GM19463 (cell line): ENCODE results near the gene FGF23.
"Not testable (repeated sequence)": the region's sequence is repeated elsewhere in the genome, so short reads cannot be mapped to it uniquely, and the experiment has no call there.

Experiments used
- ATAC-seq: cut with Tn5 transposase; IDR thresholded peaks from one replicate; pipeline ENCODE4 v1.9.1; 2021; ENCODE audit warnings: mild to moderate bottlenecking, moderate library complexity; ENCODE audit not compliant: unreplicated experiment

FGF23 gene

DNA sequence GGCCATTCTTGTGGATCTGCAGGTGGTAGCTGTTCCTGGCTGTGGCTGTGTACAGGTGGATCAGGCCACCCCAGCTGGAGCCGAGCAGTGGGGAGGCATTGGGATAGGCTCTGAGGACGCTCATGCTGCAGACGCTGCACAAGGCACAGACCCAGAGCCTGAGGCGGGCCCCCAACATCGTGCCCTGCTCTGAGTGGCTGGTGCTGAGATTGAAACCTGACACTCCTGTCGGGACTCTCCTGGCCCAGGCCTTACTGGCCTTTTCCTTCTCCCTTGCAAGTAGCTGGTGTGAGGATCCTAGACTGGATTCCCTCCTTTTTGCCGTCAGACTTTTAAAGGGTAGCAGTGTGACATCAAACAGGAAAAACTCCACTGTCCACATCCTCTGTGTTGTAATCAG is at the start of gene FGF23:
FGF23 (minus strand) TSS at position 308 of the 400 bp plus-strand sequence; CDS start at position 178, 130 bp downstream.
- ATAC-seq, result no peak

- ATAC-seq, result no peak
These were observed 44.9 kb upstream of the FGF23 start for GRCh38 chr12:4424422-4424821.

DNA sequence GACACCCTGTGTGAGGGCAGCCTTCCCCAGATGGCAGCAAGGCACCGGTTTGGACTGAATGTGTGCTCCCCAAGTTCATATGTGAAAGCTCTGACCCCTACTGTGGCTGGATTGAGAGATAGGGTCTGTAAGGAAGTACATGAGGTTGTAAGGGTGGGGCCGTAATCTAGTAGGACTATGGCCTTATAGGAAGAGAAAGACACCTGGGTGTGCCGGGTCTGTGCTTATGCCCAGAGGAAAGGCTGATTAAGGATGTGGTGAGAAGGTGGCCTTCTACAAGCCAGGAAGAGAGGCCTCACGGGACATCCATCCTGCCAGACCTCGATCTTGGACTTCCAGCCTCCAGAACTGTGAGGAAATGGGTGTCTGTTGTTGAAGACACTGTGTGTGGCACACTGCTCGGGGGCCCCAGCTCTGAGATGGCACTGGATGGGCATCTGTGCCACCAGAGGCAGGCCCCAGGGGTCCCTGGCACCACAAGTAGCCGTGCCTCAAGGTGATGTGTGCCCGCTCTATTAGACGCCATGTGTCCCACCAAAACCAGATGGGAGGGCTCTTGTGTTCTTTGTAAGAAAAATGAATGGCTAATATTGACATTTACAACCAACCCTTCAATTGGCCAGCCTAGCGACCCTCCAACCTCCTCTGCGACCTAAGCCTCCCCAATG is 44.1 kb upstream of the FGF23 start:
- no peak for ATAC-seq

DNA sequence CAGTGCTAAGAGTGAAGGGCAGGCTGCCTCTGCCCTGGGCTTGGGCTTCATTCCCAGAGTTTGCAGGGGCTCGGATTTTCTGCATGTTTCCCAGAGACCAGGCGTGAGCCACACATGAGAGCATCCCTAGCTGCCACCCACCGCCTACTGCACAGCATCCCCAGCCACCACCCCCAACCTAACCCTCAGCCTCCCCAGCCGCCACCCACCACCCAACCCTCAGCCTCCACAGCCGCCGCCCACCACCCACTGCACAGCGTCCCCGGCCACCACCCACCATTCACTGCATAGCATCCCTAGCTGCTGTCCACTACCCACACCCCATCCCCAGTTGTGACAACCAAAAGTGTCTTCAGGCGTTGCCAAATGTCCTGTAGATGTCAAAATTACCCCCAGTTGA is 43.5 kb upstream of the FGF23 start:
- ATAC-seq, result no peak

- ATAC-seq, result no peak
These were observed 42.1 kb upstream of the FGF23 start for GRCh38 chr12:4421590-4422031.

GRCh38 chr12:4420138-4420670 is 40.7 kb upstream of the FGF23 start:
- ATAC-seq, result no peak

- no peak for ATAC-seq
These were observed 39.4 kb upstream of the FGF23 start for GRCh38 chr12:4418913-4419312.

GRCh38 chr12:4417936-4418335 is 38.4 kb upstream of the FGF23 start:
- no peak for ATAC-seq

GRCh38 chr12:4417455-4417854 is 37.9 kb upstream of the FGF23 start:
- ATAC-seq, result no peak

GRCh38 chr12:4416276-4416675 is 36.8 kb upstream of the FGF23 start:
- ATAC-seq, result no peak

- ATAC-seq, result no peak
These were observed 33.0 kb upstream of the FGF23 start for GRCh38 chr12:4412465-4412864.

GRCh38 chr12:4412056-4412455 is 32.5 kb upstream of the FGF23 start:
- ATAC-seq, result no peak

DNA sequence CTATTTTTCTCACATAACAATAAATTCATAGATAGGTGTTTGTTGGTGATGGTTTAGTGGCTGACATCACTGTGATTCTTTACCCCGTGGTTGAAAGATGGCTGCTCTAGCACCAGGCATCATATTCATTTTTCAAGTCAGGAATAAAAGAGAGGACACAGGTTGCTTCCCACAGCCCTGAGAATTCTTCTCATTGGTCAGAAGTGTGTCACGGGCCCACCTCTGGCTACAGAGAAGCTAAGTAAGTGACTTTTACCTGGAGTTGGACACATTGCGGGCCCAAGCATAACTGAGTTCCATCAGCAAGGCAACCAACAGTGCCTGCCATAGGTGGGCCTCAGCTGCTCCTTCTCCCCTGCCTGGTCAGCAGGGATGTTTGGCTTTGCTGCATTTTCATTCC is 27.6 kb upstream of the FGF23 start:
- ATAC-seq, result no peak

DNA sequence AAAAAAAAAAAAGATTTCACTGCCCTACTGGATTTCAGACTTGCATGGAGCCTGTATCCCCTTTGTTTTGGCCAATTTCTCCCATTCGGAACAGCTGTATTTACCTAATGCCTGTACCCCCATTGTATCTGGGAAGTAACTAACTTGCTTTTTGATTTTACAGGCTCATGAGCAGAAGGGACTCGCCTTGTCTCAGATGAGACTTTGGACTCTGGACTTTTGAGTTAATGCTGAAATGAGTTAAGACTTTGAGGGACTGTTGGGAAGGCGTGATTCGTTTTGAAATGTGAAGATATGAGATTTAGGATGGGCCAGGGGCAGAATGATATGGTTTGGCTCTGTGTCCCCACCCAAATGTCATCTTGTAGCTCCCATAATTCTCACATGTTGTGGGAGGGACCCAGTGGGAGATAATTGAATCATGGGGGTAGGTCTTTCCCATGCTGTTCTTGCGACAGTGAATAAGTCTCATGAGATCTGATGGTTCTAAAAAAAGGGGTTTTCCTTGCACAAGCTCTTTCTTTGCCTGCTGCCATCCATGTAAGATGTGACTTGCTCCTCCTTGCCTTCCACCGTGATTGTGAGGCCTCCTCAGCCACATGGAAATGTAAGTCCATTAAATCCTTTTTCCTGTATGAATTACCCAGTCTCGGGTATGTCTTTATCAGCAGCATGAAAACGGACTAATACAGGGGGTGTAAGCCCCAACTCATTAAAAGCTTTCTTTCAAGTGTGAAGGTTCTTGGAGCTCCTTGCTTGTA is 25.5 kb upstream of the FGF23 start:
- ATAC-seq, result not testable (repeated sequence)

GRCh38 chr12:4402996-4403395 is 23.5 kb upstream of the FGF23 start:
- ATAC-seq, result no peak

DNA sequence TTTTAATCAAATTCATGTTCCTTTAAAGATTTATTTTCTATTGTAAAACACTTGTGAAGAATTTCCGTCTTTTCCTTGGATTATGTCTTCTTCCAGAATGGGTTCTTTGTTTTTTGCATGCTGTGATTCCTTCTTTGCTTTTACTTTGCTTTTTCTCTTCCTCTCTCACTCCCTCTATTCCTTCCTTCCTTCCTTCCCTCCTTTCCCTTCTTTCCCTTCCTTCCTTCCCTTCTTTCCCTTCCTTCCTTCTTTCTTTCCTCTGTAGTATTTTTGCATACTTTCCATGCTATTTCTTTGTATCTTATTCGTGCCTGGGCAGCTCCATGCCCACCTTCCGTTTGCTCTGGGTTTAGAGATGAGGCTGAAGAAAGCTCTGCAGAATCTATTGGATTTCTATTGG is 21.6 kb upstream of the FGF23 start:
- no peak for ATAC-seq

DNA sequence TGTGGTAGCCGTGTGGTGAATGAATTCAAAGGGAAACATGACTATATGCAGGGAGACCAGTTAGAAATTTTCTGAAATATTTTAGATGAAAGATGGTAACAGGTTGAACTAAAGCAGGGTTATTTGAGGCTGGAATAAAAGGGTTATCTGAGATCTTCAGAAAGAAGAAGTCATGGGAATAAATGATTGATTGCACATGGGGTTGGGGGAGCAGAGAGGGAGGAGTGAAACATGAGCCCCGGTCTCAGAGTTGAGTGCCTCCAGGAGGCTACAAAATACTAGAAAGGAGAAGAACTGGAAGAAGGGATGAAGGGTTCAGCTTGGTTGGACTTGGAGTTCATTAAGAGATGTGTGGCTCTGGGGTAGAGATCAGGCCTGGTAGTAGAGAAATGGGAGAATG is 16.3 kb upstream of the FGF23 start:
- ATAC-seq, result no peak

- no peak for ATAC-seq
These were observed 13.7 kb upstream of the FGF23 start for GRCh38 chr12:4393211-4393610.

- no peak for ATAC-seq
These were observed 12.8 kb upstream of the FGF23 start for GRCh38 chr12:4392223-4392742.

DNA sequence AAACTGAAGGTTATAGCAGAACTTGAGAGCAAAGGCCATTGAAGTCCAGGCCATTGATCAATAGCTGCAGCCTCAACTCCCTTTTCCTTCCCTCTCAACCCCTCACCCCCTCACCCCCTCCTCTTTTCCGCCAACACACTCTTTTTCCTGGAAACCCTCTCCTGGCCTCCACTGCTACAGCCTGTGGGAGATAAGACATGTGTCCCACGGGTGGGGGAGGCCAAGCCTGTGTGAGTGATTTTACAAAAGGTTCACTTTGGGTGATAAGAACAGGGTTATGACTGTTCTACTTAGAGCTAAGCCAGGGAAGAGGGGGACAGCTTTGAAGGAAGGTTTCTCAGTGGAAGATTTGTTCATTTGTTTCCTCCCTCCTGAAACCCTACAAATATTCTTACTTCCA is 9.2 kb upstream of the FGF23 start:
- no peak for ATAC-seq

DNA sequence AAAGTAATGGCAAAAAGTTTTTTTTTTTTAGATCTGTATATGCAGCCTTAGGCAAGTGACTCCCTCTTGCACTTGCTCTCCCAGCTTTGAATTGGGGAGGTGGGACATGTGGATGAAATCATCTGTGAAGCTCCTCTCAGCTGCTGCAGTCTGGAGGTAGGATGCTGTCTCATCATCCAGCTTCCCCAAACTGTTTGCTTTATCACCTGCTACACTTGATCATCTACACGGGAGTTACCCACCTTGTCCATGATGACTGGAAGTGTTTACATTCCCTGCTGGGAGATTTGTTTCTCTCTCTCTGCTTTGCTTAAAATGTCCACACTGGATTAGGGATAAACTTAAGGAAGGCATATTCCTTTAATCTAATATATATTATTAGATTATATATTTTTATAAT is 8.5 kb upstream of the FGF23 start:
- no peak for ATAC-seq

DNA sequence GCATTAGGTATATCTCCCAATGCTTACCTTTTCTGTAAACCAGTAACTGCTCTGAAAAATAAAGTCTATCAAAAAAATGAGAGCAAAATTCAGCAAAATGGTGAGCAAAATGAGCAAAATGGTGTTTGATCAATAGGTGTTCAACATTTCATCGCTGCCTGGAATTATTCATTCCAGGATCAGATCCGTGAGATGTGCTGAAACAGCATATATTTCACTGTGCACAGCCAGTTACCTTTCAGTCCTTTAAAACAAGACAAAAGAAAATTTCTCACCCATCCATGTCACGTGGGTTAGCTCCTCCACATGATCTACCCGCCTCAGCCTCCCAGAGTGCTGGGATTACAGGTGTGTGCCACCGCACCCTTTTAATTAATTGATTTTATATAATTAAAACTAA is 8.1 kb upstream of the FGF23 start:
- ATAC-seq, result no peak
